Measurements from ENCODE around the gene ME3.

The ME3 gene

DNA sequence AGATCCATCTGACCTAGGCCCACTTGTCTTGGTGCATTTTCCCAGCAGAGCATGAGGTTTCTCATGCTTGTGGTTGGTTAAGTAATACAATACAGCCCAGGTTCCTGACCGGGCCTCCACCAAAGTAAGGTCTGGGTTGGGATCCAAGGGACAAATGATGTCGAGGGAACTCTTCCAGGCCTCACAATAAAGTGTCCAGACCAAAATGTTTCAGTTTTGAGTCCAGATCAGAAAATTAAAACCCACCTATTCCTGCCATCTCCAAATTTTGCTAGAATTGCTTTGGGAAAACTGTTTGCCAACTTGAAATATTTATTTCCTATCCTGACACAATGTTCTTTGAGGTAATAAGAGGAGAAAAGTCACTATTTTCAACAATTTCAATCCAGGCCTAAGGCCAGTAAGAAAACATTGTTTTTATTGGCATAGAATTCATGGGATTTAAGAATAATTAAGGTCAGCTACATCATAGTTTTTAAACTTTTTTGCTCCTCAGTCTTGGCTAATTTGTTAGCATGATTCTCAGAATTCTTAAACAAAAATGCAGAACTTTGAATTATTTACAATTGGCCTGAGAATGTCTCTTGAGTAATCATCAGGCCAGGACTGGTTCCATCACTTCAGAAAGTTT, 51.4 kb downstream of the ME3 start:
- no peak for TF ChIP-seq TAF1 (IDR thresholded peaks at IDR 0.05; ENCODE audit: borderline replicate concordance, insufficient read depth, low read length)

DNA sequence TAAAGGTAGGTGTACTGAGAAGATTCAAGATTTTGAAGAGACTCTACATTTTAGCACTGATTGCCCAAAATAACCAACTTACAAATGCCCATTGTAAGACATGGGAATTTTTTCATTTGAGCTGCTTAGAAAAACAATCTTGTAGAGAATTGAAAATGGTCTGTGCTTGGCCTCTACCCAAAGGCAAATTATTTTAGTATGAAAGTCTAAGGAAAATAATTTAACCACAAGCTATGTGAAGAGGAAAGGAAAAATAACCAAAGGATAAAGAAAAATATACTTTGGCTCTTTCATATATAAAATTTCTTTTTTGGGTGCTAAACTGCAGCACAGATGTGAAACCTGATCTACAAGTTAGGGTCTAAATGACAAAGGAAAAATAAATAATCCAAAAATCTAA, 54.9 kb downstream of the ME3 start:
- TF ChIP-seq POLR2AphosphoS5 (IDR thresholded peaks at IDR 0.05; ENCODE audit: low read depth, low read length): no peak
- TF ChIP-seq, protein P1, sequence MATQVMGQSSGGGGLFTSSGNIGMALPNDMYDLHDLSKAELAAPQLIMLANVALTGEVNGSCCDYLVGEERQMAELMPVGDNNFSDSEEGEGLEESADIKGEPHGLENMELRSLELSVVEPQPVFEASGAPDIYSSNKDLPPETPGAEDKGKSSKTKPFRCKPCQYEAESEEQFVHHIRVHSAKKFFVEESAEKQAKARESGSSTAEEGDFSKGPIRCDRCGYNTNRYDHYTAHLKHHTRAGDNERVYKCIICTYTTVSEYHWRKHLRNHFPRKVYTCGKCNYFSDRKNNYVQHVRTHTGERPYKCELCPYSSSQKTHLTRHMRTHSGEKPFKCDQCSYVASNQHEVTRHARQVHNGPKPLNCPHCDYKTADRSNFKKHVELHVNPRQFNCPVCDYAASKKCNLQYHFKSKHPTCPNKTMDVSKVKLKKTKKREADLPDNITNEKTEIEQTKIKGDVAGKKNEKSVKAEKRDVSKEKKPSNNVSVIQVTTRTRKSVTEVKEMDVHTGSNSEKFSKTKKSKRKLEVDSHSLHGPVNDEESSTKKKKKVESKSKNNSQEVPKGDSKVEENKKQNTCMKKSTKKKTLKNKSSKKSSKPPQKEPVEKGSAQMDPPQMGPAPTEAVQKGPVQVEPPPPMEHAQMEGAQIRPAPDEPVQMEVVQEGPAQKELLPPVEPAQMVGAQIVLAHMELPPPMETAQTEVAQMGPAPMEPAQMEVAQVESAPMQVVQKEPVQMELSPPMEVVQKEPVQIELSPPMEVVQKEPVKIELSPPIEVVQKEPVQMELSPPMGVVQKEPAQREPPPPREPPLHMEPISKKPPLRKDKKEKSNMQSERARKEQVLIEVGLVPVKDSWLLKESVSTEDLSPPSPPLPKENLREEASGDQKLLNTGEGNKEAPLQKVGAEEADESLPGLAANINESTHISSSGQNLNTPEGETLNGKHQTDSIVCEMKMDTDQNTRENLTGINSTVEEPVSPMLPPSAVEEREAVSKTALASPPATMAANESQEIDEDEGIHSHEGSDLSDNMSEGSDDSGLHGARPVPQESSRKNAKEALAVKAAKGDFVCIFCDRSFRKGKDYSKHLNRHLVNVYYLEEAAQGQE (IDR thresholded peaks at IDR 0.05; ENCODE audit: insufficient read depth in 1 of 2, low read depth in 2 of 2, low read length in 2 of 2): no peak
- TF ChIP-seq SIN3A (IDR thresholded peaks at IDR 0.05; ENCODE audit: borderline replicate concordance, insufficient read depth, low read length): no peak
- no peak for TF ChIP-seq TAF1 (IDR thresholded peaks at IDR 0.05; ENCODE audit: borderline replicate concordance, insufficient read depth, low read length)

DNA sequence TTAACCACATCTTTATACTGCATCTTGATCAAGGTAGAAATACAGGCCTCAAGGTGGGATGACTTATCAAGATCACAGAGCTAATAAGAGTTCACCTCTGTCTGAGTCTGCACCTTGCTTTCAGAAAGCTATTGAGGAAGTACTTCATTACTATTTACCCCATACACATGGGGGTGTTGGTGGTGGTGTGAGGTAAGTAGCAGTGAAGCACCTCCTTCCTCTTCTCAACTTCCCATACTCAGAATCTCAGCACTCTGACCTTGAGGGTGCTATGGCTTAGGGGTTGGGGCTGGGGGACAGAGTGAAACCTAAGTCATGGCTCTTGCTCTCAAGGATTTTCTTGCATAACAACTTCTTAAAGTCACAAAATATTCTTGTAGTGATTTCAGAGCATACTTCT, 56.9 kb downstream of the ME3 start:
- TF ChIP-seq TAF1 (IDR thresholded peaks at IDR 0.05; ENCODE audit: borderline replicate concordance, insufficient read depth, low read length) (no peak), SIN3A (IDR thresholded peaks at IDR 0.05; ENCODE audit: borderline replicate concordance, insufficient read depth, low read length) (no peak)
- TF ChIP-seq, protein P1 (IDR thresholded peaks at IDR 0.05; ENCODE audit: insufficient read depth in 1 of 2, low read depth in 2 of 2, low read length in 2 of 2): no peak

- no peak for TF ChIP-seq TAF1 (IDR thresholded peaks at IDR 0.05; ENCODE audit: borderline replicate concordance, insufficient read depth, low read length)
Measured at GRCh38 chr11:86610559-86611341, 61.7 kb downstream of the ME3 start.

DNA sequence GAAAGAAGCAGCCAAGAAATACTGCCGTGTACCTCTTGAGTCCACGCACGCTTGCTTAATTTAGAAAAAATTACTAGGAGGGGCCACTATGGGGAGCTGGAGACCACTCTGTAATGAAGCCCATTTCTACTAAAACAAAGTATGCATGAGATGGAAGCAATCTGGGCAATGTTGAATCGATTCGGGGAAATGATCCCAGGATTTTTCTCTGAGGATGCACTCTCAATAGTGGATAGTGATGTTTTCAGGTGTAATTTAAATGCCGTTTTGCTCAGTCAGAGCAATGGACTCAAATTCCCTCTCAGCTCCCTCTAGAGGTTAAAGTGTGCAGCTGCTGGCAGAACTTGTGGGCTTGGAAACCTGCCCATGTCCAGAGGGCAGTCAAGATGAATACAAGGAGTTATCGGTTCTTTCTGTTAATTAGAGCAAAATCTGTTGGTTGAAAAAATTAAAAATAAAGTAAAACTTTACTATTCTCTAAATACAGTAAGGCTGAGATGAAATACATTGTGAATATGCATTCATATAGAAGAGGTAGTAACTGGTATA, 64.1 kb downstream of the ME3 start:
- TF ChIP-seq, protein P1 (IDR thresholded peaks at IDR 0.05; ENCODE audit: insufficient read depth in 1 of 2, low read depth in 2 of 2, low read length in 2 of 2): no peak
- TF ChIP-seq SIN3A (IDR thresholded peaks at IDR 0.05; ENCODE audit: borderline replicate concordance, insufficient read depth, low read length) (no peak), POLR2AphosphoS5 (IDR thresholded peaks at IDR 0.05; ENCODE audit: low read depth, low read length) (no peak), FOXP2 (optimal IDR thresholded peaks at IDR 0.05; ENCODE audit: borderline replicate concordance, extremely low read depth, extremely low read length, insufficient read depth) (no peak), TAF1 (IDR thresholded peaks at IDR 0.05; ENCODE audit: borderline replicate concordance, insufficient read depth, low read length) (no peak)

DNA sequence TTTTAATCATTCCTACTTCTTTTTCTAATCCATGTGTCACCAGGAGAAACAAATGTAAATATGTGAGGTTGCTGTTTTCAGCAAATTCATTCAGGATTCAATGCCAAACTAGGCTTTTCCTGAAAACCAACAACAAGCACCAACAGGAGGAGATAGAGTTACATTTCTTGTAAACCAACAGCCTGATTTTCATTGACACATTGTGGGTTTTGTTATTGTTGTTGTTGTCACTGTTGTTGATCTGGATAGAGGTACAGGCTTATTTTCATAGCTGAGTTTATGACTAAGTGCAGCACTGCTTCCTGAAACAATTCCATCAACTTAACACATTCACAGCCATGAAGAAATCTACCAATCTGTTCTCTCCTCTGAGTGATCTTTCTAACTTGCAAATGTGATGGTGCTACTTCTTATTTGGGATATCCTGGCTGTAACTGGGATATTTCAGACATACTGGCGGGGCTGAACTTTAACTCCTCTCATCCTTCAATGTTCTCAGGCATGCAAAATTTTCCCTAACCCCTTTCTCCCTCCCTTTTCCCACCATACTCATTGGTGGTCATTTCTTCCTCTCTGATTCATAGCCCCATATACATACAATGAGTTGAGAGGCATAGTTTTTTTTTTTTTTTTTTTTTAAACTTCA, 65.5 kb downstream of the ME3 start:
- TF ChIP-seq, protein P1 (IDR thresholded peaks at IDR 0.05; ENCODE audit: insufficient read depth in 1 of 2, low read depth in 2 of 2, low read length in 2 of 2): no peak
- TF ChIP-seq SIN3A (IDR thresholded peaks at IDR 0.05; ENCODE audit: borderline replicate concordance, insufficient read depth, low read length): no peak
- TF ChIP-seq POLR2AphosphoS5 (IDR thresholded peaks at IDR 0.05; ENCODE audit: low read depth, low read length): no peak
- TF ChIP-seq TAF1 (IDR thresholded peaks at IDR 0.05; ENCODE audit: borderline replicate concordance, insufficient read depth, low read length): no peak
- no peak for TF ChIP-seq FOXP2 (optimal IDR thresholded peaks at IDR 0.05; ENCODE audit: borderline replicate concordance, extremely low read depth, extremely low read length, insufficient read depth)

Measured in PFSK-1 (cell line).